Measurements from ENCODE around the gene F9.

The F9 gene

DNA sequence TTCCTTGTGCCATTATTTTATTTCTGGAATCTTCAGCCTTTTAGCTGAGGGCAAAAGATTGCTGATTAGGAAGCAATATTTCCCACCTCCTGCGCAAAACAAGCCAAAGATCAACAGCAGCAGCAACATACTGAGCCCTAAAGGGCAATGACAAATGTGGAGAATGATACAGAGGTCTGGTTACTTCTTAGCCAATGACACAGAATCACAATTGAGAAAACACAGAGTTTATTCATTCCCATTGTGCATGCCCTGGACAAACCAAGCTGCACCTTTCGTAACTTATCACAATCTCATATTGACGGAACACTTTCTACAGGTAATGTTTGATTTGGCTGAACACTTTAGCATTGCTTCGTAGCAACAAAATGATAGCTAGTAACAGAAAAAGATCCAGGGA lies 13.4 kb downstream of the F9 start:
- no peak for TF ChIP-seq TAF1 (IDR thresholded peaks at IDR 0.05; ENCODE audit: borderline replicate concordance, insufficient read depth, low read length)
- no peak for TF ChIP-seq POLR2AphosphoS5 (IDR thresholded peaks at IDR 0.05; ENCODE audit: low read depth, low read length)
- no peak for TF ChIP-seq FOXP2 (optimal IDR thresholded peaks at IDR 0.05; ENCODE audit: borderline replicate concordance, extremely low read depth, extremely low read length, insufficient read depth)
- TF ChIP-seq SIN3A (IDR thresholded peaks at IDR 0.05; ENCODE audit: borderline replicate concordance, insufficient read depth, low read length): no peak

DNA sequence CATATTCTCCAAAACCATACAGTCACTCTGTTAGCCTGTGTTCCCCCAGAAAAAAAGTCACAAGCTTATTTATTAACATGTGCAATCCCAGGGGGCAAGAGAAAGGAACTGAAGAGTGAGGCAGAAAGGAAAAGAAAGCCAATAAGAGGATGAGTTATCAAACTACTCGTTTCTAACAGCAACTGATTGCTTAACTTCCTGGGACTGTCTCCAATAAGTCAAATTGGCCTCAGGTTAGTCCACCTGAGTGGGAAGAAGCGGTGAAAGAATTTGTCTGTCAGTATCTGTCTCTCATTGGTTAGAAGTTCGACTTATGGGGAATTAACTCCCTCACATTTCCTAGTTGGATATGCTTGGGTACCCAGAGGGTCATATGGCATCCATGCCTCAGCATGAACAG lies 14.1 kb downstream of the F9 start:
- no peak for TF ChIP-seq TAF1 (IDR thresholded peaks at IDR 0.05; ENCODE audit: borderline replicate concordance, insufficient read depth, low read length)
- no peak for TF ChIP-seq SIN3A (IDR thresholded peaks at IDR 0.05; ENCODE audit: borderline replicate concordance, insufficient read depth, low read length)
- TF ChIP-seq, protein P1, sequence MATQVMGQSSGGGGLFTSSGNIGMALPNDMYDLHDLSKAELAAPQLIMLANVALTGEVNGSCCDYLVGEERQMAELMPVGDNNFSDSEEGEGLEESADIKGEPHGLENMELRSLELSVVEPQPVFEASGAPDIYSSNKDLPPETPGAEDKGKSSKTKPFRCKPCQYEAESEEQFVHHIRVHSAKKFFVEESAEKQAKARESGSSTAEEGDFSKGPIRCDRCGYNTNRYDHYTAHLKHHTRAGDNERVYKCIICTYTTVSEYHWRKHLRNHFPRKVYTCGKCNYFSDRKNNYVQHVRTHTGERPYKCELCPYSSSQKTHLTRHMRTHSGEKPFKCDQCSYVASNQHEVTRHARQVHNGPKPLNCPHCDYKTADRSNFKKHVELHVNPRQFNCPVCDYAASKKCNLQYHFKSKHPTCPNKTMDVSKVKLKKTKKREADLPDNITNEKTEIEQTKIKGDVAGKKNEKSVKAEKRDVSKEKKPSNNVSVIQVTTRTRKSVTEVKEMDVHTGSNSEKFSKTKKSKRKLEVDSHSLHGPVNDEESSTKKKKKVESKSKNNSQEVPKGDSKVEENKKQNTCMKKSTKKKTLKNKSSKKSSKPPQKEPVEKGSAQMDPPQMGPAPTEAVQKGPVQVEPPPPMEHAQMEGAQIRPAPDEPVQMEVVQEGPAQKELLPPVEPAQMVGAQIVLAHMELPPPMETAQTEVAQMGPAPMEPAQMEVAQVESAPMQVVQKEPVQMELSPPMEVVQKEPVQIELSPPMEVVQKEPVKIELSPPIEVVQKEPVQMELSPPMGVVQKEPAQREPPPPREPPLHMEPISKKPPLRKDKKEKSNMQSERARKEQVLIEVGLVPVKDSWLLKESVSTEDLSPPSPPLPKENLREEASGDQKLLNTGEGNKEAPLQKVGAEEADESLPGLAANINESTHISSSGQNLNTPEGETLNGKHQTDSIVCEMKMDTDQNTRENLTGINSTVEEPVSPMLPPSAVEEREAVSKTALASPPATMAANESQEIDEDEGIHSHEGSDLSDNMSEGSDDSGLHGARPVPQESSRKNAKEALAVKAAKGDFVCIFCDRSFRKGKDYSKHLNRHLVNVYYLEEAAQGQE (IDR thresholded peaks at IDR 0.05; ENCODE audit: insufficient read depth in 1 of 2, low read depth in 2 of 2, low read length in 2 of 2): no peak
- no peak for TF ChIP-seq POLR2AphosphoS5 (IDR thresholded peaks at IDR 0.05; ENCODE audit: low read depth, low read length)
- no peak for TF ChIP-seq FOXP2 (optimal IDR thresholded peaks at IDR 0.05; ENCODE audit: borderline replicate concordance, extremely low read depth, extremely low read length, insufficient read depth)

DNA sequence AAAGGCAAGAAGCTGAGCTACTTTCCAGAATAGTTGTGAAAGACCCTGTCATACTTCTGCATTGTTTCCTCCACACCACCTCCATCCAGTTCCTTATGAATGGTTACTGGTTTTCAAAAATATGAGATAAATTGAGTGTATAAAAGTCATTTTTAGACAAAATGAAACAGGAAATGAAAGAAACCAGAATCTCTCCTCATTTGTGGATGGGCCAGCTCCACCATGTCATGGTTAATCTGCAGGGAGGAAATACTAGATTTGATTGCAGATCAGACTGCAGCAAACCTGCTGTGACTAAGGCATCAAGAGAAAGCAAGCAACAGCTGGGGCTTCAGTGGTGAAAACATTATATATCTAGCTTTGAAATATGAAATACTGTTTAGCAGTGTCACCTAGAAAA lies 23.8 kb downstream of the F9 start:
- TF ChIP-seq POLR2AphosphoS5 (IDR thresholded peaks at IDR 0.05; ENCODE audit: low read depth, low read length): no peak
- TF ChIP-seq TAF1 (IDR thresholded peaks at IDR 0.05; ENCODE audit: borderline replicate concordance, insufficient read depth, low read length): no peak
- TF ChIP-seq FOXP2 (optimal IDR thresholded peaks at IDR 0.05; ENCODE audit: borderline replicate concordance, extremely low read depth, extremely low read length, insufficient read depth): no peak
- TF ChIP-seq SIN3A (IDR thresholded peaks at IDR 0.05; ENCODE audit: borderline replicate concordance, insufficient read depth, low read length): no peak
- TF ChIP-seq, protein P1 (IDR thresholded peaks at IDR 0.05; ENCODE audit: insufficient read depth in 1 of 2, low read depth in 2 of 2, low read length in 2 of 2): no peak

DNA sequence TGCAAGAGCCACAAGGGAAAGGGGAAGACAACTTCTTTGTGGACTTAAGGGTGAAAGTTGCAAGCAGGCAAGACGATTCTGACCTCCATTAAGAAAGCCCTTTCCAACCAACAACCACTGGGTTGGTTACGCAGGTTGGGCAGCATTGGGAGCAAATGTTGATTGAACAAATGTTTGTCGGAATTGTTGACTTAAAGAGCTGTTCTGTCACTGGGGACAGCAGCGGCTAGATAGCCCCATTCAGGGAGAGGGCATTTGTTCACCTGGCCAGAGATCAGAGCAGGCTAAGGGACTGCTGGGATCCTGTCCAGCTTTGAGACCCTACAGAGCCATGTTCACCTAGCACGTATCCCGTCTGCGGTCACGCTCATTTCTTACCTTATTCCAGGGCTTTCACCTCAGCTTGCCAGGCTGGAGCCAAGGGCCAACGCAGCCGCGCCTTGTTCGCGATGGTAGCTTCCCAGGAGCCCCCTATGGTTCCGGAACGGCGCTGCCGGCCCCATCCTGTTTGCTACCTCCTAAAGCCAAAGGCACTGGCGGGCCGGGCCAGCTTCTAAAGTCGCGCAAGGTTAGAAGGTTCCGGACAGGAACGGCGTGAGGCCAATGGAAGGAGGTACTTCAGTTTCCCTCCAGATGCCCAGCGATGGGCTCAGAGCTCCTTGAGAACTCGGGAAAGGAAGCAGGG lies 24.6 kb downstream of the F9 start:
- TF ChIP-seq SIN3A (IDR thresholded peaks at IDR 0.05; ENCODE audit: borderline replicate concordance, insufficient read depth, low read length) (no peak), FOXP2 (optimal IDR thresholded peaks at IDR 0.05; ENCODE audit: borderline replicate concordance, extremely low read depth, extremely low read length, insufficient read depth) (no peak), POLR2AphosphoS5 (IDR thresholded peaks at IDR 0.05; ENCODE audit: low read depth, low read length) (no peak), TAF1 (IDR thresholded peaks at IDR 0.05; ENCODE audit: borderline replicate concordance, insufficient read depth, low read length) (no peak)
- TF ChIP-seq, protein P1 (IDR thresholded peaks at IDR 0.05; ENCODE audit: insufficient read depth in 1 of 2, low read depth in 2 of 2, low read length in 2 of 2): no peak

DNA sequence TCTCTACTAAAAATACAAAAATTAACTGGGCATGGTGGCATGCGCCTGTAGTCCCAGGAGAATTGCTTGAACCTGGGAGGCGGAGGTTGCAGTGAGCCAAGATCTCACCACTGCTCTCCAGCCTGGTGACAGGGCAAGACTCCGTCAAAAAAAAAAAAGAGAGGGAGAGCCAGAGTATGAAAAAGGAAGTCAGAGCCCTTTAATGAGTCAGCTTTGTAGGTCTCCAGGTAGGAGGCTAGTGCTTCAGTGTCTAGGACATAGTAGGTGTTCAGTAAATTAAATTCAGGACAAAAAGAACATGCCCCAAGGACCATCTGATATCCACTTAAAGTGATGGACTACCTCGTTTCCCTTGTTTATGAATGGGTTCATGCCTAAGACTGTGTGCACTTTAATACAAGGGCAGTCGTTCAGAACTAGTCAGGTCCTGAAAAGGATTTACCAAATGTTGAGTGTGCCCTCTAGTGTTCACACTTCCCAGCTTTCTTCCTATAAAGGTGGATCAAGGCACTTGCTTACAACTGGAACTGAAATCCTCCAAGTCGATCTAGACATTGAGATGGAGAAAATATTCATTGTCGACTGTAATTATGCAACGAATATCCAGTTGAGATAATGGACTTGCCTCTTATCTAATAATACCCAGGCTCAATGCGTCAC lies 29.0 kb downstream of the F9 start:
- TF ChIP-seq TAF1 (IDR thresholded peaks at IDR 0.05; ENCODE audit: borderline replicate concordance, insufficient read depth, low read length): no peak
- TF ChIP-seq, protein P1 (IDR thresholded peaks at IDR 0.05; ENCODE audit: insufficient read depth in 1 of 2, low read depth in 2 of 2, low read length in 2 of 2): no peak
- TF ChIP-seq FOXP2 (optimal IDR thresholded peaks at IDR 0.05; ENCODE audit: borderline replicate concordance, extremely low read depth, extremely low read length, insufficient read depth): no peak
- TF ChIP-seq SIN3A (IDR thresholded peaks at IDR 0.05; ENCODE audit: borderline replicate concordance, insufficient read depth, low read length): no peak
- no peak for TF ChIP-seq POLR2AphosphoS5 (IDR thresholded peaks at IDR 0.05; ENCODE audit: low read depth, low read length)

All from PFSK-1 (cell line).